NCI-H524 treated with DMSO at 0.1 percent for 48 hours (cell line): ENCODE results near the gene SPRED1.

ENCODE experiments used
- DNase-seq: peaks from one replicate; lab custom pipeline; 2025; lab: John Stamatoyannopoulos, UW

SPRED1 gene

GRCh38 chr15:38252481-38253350, at the start of gene SPRED1:
Gene SPRED1, plus strand, starts transcription at chr15:38252836. Its CDS starts 350 bp downstream, at chr15:38253186.
- no peak for DNase-seq

- no peak for DNase-seq
Observed at GRCh38 chr15:38205526-38206272, 46.9 kb upstream of the SPRED1 start.

GRCh38 chr15:38207621-38208020, 45.0 kb upstream of the SPRED1 start:
- DNase-seq, result no peak

- DNase-seq, result no peak
Observed at GRCh38 chr15:38208206-38208605, 44.4 kb upstream of the SPRED1 start.

GRCh38 chr15:38208779-38209178, 43.9 kb upstream of the SPRED1 start:
- DNase-seq, result no peak

GRCh38 chr15:38211249-38211648, 41.4 kb upstream of the SPRED1 start:
- no peak for DNase-seq

- DNase-seq, result no peak
Observed at GRCh38 chr15:38211811-38212210, 40.8 kb upstream of the SPRED1 start.

GRCh38 chr15:38212729-38213351, 39.8 kb upstream of the SPRED1 start:
- no peak for DNase-seq

- no peak for DNase-seq
Observed at GRCh38 chr15:38213356-38213755, 39.3 kb upstream of the SPRED1 start.

GRCh38 chr15:38215707-38216106, 36.9 kb upstream of the SPRED1 start:
- DNase-seq, result no peak

- no peak for DNase-seq
Observed at GRCh38 chr15:38216763-38217162, 35.9 kb upstream of the SPRED1 start.

GRCh38 chr15:38217191-38217595, 35.4 kb upstream of the SPRED1 start:
- peak; percentile 49 for DNase-seq

- peak; percentile 99 for DNase-seq
Observed at GRCh38 chr15:38217788-38218609, 34.6 kb upstream of the SPRED1 start.

GRCh38 chr15:38220606-38221273, 31.9 kb upstream of the SPRED1 start:
- no peak for DNase-seq

GRCh38 chr15:38224486-38224885, 28.1 kb upstream of the SPRED1 start:
- no peak for DNase-seq

GRCh38 chr15:38225381-38225780, 27.3 kb upstream of the SPRED1 start:
- no peak for DNase-seq

GRCh38 chr15:38226608-38227266, 25.9 kb upstream of the SPRED1 start:
- no peak for DNase-seq

- no peak for DNase-seq
Observed at GRCh38 chr15:38227941-38228340, 24.7 kb upstream of the SPRED1 start.

- DNase-seq, result no peak
Observed at GRCh38 chr15:38228618-38229017, 24.0 kb upstream of the SPRED1 start.

GRCh38 chr15:38229705-38230310, 22.8 kb upstream of the SPRED1 start:
- no peak for DNase-seq
